ENCODE results near the gene CUL9. TPM values are rescaled to one million over a fixed set of nuclear protein-coding genes. Genes with fewer than 3 reads are reported as not detected.
A peak's percentile ranks its signal among the peaks of the same experiment; 100 is the strongest.

The CUL9 gene
- total RNA-seq, 3 donors from 2014 or later, result 35.9 to 46.9 (median 44.3) TPM

DNA sequence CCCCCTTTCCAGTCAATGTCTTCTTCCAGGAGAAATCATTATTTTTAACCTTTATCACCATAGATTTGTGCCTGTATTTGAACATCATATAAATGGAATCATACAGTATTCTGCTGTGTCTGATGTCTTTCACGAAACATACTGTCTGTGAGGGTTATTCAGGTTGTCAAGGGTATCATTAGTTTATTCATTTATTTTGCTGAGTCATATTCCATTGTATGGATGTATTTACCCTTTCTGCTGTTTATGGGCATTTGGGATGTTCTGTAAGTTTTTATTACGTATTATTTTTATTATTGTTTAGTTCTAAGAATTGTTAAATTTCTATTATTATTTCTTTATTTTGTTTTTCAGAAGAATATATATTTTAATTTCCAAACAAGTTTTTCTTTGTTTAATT, 25.3 kb downstream of the CUL9 start:
- TF ChIP-seq, protein P1, sequence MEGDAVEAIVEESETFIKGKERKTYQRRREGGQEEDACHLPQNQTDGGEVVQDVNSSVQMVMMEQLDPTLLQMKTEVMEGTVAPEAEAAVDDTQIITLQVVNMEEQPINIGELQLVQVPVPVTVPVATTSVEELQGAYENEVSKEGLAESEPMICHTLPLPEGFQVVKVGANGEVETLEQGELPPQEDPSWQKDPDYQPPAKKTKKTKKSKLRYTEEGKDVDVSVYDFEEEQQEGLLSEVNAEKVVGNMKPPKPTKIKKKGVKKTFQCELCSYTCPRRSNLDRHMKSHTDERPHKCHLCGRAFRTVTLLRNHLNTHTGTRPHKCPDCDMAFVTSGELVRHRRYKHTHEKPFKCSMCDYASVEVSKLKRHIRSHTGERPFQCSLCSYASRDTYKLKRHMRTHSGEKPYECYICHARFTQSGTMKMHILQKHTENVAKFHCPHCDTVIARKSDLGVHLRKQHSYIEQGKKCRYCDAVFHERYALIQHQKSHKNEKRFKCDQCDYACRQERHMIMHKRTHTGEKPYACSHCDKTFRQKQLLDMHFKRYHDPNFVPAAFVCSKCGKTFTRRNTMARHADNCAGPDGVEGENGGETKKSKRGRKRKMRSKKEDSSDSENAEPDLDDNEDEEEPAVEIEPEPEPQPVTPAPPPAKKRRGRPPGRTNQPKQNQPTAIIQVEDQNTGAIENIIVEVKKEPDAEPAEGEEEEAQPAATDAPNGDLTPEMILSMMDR (IDR thresholded peaks at IDR 0.05), result no peak
- Histone ChIP-seq H3K4me3 (no peak overlapping the region), H3K36me3 (ENCODE audit: low read depth) (no peaks in the 10 kb centered on the region), H3K9me3 (no peaks in the 10 kb centered on the region), H3K4me1 (ENCODE audit: low read depth) (no peaks in the 10 kb centered on the region)
- DNase-seq, result no peak
- intact Hi-C loops (cut with DNase I, micrococcal nuclease), result no loop called here
- ATAC-seq, result no peak

DNA sequence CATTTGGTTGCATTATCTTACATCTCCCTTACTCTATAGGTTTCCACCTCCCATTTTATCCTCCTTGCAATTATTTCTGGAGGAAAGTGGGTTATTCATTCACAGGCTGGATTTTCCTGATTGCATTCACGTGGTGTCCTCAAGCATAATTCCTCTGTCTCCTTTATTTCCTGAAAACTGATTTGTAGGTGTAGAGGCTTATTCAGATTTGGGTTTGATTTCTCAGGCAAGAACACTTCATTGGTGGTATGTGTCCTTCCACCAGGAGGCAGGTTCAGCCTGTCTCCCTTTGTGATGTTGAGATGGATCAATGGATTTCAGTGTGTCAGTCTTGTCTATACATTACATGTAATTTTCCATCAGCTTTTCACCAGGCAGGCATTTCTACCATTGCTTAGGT, 30.0 kb downstream of the CUL9 start:
- Histone ChIP-seq H3K4me1 (ENCODE audit: low read depth) (no peaks in the 10 kb centered on the region), H3K4me3 (no peak overlapping the region), H3K36me3 (ENCODE audit: low read depth) (no peaks in the 10 kb centered on the region), H3K9me3 (no peaks in the 10 kb centered on the region)
- DNase-seq (peak in 1 of 3 donors; percentile 54), ATAC-seq (peak; percentile 77)
- intact Hi-C loops (cut with DNase I, micrococcal nuclease), result no loop called here
- TF ChIP-seq, protein P1 (IDR thresholded peaks at IDR 0.05), result no peak

DNA sequence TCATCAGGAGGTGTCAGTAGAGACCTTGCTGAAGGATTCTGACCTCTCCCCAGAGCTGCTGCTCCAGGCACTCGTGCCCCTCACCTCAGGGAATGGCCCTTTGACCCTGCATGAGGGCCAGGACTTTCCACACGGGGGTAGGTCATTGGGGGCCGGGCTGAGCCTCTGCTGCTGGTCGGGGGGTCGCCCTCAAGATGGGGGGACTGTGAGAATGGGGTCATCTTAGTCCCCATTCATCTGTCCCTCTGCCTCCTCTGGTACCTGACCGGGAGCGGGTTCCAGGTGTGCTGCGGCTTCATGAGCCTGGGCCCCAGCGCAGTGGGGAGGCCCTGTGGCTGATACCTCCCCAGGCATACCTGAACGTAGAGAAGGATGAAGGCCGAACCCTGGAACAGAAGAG, 31.4 kb downstream of the CUL9 start:
- Histone ChIP-seq H3K36me3 (ENCODE audit: low read depth) (no peaks in the 10 kb centered on the region), H3K4me1 (ENCODE audit: low read depth) (no peaks in the 10 kb centered on the region), H3K9me3 (no peaks in the 10 kb centered on the region), H3K4me3 (no peak overlapping the region)
- intact Hi-C loops (cut with DNase I, micrococcal nuclease), result no loop called here
- TF ChIP-seq, protein P1 (IDR thresholded peaks at IDR 0.05), result no peak
- no peak for DNase-seq
- ATAC-seq, result no peak

DNA sequence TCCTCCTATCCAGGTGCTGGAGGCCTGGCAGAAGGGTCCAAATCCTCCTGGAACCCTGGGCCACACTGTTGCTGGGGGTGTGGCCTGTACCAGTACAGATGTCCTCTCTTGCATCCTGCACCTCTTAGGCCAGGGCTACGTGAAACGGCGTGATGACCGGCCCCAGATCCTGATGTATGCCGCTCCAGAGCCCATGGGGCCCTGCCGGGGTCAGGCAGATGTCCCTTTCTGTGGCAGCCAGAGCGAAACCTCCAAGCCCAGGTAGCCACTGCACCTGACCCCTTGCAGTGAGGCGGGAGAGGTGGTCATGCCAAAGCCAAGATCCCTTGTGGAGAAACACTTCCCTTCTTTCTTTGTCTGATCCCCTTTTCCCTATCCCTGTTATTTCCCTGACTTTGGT, 33.1 kb downstream of the CUL9 start:
- TF ChIP-seq, protein P1 (IDR thresholded peaks at IDR 0.05), result no peak
- intact Hi-C loops (cut with DNase I, micrococcal nuclease), result no loop called here
- no peaks in the 10 kb centered on the region for H3K9me3 ChIP-seq
- H3K36me3 ChIP-seq (ENCODE audit: low read depth), result no peaks in the 10 kb centered on the region
- no peak for DNase-seq
- no peaks in the 10 kb centered on the region for H3K4me1 ChIP-seq (ENCODE audit: low read depth)
- H3K4me3 ChIP-seq, result no peak overlapping the region
- ATAC-seq, result no peak

DNA sequence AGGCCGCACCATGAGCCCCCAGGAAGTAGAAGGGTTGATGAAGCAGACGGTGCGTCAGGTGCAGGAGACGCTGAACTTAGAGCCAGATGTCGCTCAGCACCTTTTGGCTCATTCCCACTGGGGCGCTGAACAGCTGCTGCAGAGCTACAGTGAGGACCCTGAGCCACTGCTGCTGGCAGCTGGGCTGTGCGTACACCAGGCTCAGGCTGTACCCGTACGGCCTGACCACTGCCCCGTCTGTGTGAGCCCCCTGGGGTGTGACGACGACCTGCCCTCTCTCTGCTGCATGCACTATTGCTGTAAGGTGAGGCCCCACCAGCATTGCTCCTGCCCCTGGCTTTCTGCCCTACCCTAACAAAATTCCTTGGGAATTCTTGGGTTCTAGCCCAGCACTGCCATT, 34.2 kb downstream of the CUL9 start:
- TF ChIP-seq, protein P1 (IDR thresholded peaks at IDR 0.05), result no peak
- no peak for ATAC-seq

DNA sequence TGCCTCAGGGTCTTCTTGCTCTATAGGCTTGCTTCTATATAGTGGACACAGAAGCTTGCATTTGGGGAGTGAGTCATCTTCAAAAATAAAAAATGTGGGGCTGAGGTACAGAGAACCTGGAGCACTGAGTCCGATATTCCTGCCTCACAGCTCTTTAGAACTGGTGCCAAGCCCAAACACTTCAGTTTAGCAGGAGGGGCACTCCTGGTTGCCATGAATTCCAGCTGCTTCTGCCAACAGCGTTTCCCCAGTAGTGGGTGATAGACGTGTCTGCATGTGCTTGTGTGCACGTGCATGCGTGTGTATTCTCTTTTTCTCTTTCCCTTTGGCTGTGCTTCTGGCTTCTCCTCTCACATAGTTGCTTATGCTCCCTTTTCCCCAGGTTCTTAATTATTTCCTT, 35.4 kb downstream of the CUL9 start:
- H3K9me3 ChIP-seq, result no peaks in the 10 kb centered on the region
- ATAC-seq (no peak), DNase-seq (no peak)
- TF ChIP-seq, protein P1 (IDR thresholded peaks at IDR 0.05), result no peak
- H3K4me3 ChIP-seq, result no peak overlapping the region
- no peaks in the 10 kb centered on the region for H3K4me1 ChIP-seq (ENCODE audit: low read depth)
- H3K36me3 ChIP-seq (ENCODE audit: low read depth), result no peaks in the 10 kb centered on the region
- intact Hi-C loops (cut with DNase I, micrococcal nuclease), result no loop called here

More for the DNA sequence above, 34.2 kb downstream of the CUL9 start:
- Histone ChIP-seq H3K36me3 (ENCODE audit: low read depth) (no peaks in the 10 kb centered on the region), H3K4me1 (ENCODE audit: low read depth) (no peaks in the 10 kb centered on the region), H3K9me3 (no peaks in the 10 kb centered on the region), H3K4me3 (no peak overlapping the region)
- intact Hi-C loops (cut with DNase I, micrococcal nuclease), result no loop called here
- DNase-seq, result no peak

Data from mucosa of descending colon (tissue), 3 donors.